NCI-H1105 treated with DMSO at 0.1 percent for 48 hours (cell line): ENCODE measurements around the gene TLE2.

Source experiments
- DNase-seq: peaks from one replicate; lab custom pipeline; 2025; lab: John Stamatoyannopoulos, UW

The TLE2 gene

GRCh38 chr19:3036119-3036976, 7.3 kb upstream of the TLE2 start:
- DNase-seq: peak; percentile 93

GRCh38 chr19:3035542-3036118, 6.5 kb upstream of the TLE2 start:
- DNase-seq: peak; percentile 99

GRCh38 chr19:3034656-3035541, 5.8 kb upstream of the TLE2 start:
- no peak for DNase-seq

- no peak for DNase-seq
Observed at GRCh38 chr19:3034406-3034655, 5.3 kb upstream of the TLE2 start.

- DNase-seq: no peak
Observed at GRCh38 chr19:3033595-3034405, 4.7 kb upstream of the TLE2 start.

- no peak for DNase-seq
Observed at GRCh38 chr19:3031607-3031867, 2.5 kb upstream of the TLE2 start.

- DNase-seq: peak; percentile 48
Observed at GRCh38 chr19:3028305-3029064, 595 bp downstream of the TLE2 start.

- DNase-seq: no peak
Observed at GRCh38 chr19:3027981-3028304, 1.1 kb downstream of the TLE2 start.

- no peak for DNase-seq
Observed at GRCh38 chr19:3027292-3027691, 1.8 kb downstream of the TLE2 start.

GRCh38 chr19:3026768-3027167, 2.3 kb downstream of the TLE2 start:
- DNase-seq: no peak

- no peak for DNase-seq
Observed at GRCh38 chr19:3025549-3025886, 3.6 kb downstream of the TLE2 start.

GRCh38 chr19:3024870-3025548, 4.1 kb downstream of the TLE2 start:
- no peak for DNase-seq

- DNase-seq: no peak
Observed at GRCh38 chr19:3024509-3024869, 4.6 kb downstream of the TLE2 start.

- no peak for DNase-seq
Observed at GRCh38 chr19:3020321-3020960, 8.6 kb downstream of the TLE2 start.

GRCh38 chr19:3019211-3019854, 9.7 kb downstream of the TLE2 start:
- no peak for DNase-seq

- DNase-seq: no peak
Observed at GRCh38 chr19:3017923-3018322, 11.2 kb downstream of the TLE2 start.

GRCh38 chr19:3015126-3016057, 13.7 kb downstream of the TLE2 start:
- DNase-seq: no peak

- DNase-seq: no peak
Observed at GRCh38 chr19:3014135-3014534, 14.9 kb downstream of the TLE2 start.

GRCh38 chr19:3013263-3013725, 15.8 kb downstream of the TLE2 start:
- no peak for DNase-seq
